Right lobe of liver (tissue), 6 donors: ENCODE results near the gene COPS6. TPM values are rescaled to one million over a fixed set of nuclear protein-coding genes. Genes with fewer than 3 reads are reported as not detected.

Experiments used
- ATAC-seq, 4 donors: fragments of 200-7000 bp; cut with Tn5 transposase; one replicate each; pipeline ENCODE4 v1.9.1; 2020; ENCODE audit warnings: mild to moderate bottlenecking in 4 of 4, moderate library complexity in 4 of 4
- DNase-seq, 3 donors: peaks; one replicate each; pipeline ENCODE4 v3.0.0-alpha.2; 2020
- H3K27ac ChIP-seq, 3 donors: fragments of 200-600 bp; one replicate each; pipeline ENCODE4 v1.8.0; 2022
- H3K27me3 ChIP-seq, 2 donors: fragments of 200-600 bp; one replicate each; pipeline ENCODE4 v1.8.0; 2022
- H3K36me3 ChIP-seq, 4 donors: fragments of 200-600 bp; sonication (generic) in 1 of 4; one replicate each; pipeline versions ENCODE4 v1.5.1 to v1.8.0; 2017 to 2022; ENCODE audit warnings: control low read depth in 1 of 4
- H3K4me1 ChIP-seq, 4 donors: fragments of 200-600 bp; sonication (generic) in 1 of 4; one replicate each; pipeline versions ENCODE4 v1.5.1 to v1.8.0; 2017 to 2022; ENCODE audit warnings: control low read depth in 1 of 4
- H3K4me3 ChIP-seq, 3 donors: fragments of 200-600 bp; one replicate each; pipeline ENCODE4 v1.8.0; 2022
- H3K9me3 ChIP-seq, 4 donors: fragments of 200-600 bp; sonication (generic) in 1 of 4; one replicate each; pipeline versions ENCODE4 v1.5.1 to v1.8.0; 2017 to 2022; ENCODE audit warnings: control low read depth in 1 of 4
- POLR2A ChIP-seq: fragments of 450-650 bp; IDR thresholded peaks from one replicate; pipeline ENCODE4 v1.6.1; 2017; ENCODE audit warnings: antibody characterized with exemption, mild to moderate bottlenecking
- WGBS: methylation state at CpG from one replicate; pipeline ENCODE4 v1.1.6; 2018; ENCODE audit warnings: low coverage, low lambda C conversion rate; ENCODE audit not compliant: insufficient coverage; ENCODE audit errors: missing lambda C conversion rate; 5-methylcytosine and 5-hydroxymethylcytosine counted together
- intact Hi-C, 2 donors: fragments of 100-400 bp; cut with DNase I; formaldehyde crosslinking; loops; one replicate each; pipeline versions ENCODE4 v1.11.2 to v1.14.1; 2022
- total RNA-seq, 6 experiments: library from RNA; depleted of rRNA in 2 of 6; stranded (reverse); fragments of >200 nt in 2 of 6; fragmentation: NEBNext Ultra II Directional in 3 of 6; extraction: Animal tissue kit (Norgen Biotek cat#: 25700) in 3 of 6; gene quantifications; one replicate each; pipeline versions ENCODE4 v1.1.0 to v1.2.4, GENCODE V29; 2016 to 2023
- TF ChIP-seq, protein P1 (sequence below), 4 donors: fragments of 200-600 bp in 3 of 4; fragments of 450-650 bp in 1 of 4; IDR thresholded peaks; one replicate each; pipeline versions ENCODE4 v1.5.1 to v1.8.0; 2016 to 2022; ENCODE audit warnings: antibody characterized with exemption in 4 of 4, mild to moderate bottlenecking in 2 of 4
- donor health status: DM: no; HTN: yes; CAD: no.
- donor health status: DM: no; HTN: no; CAD: no.
- donor health status: DM: no; HTN: no; CAD: no.
- donor health status: DM: no; HTN: yes; CAD: no.
- donor health status: DM: no; HTN: yes; CAD: no.

The COPS6 gene
- total RNA-seq, 6 experiments from 2014 or later: 28.3 to 49.7 (median 42.7) TPM

DNA sequence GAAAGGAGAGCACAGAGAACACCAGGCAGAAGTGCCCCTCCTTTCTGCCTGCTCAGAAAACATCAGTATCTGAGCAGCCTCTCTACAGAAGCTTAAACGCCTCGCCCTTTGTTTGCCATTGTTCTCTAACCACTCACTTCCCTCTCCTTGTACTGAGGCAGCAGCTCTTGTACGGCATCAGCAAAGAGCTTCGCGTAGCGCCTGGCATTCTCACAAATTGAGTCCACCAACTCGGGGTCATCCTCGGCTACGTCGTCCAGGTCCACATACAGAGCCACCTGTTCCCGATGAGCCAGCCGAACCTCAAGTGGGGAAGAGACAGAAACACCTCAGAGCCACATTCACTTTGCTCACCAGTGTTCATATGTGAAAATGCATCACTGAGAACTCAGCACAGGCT is 10.7 kb downstream of the COPS6 start:
- Histone ChIP-seq H3K27ac (no peak overlapping the region), H3K4me1 (peaks cover 0 to 6% (median 0%) of the 10 kb centered on the region in 4 donors), H3K4me3 (peak overlapping the region in 1 of 3 donors; percentile 84), H3K27me3 (no peaks in the 10 kb centered on the region), H3K36me3 (peaks cover 8 to 52% (median 37%) of the 10 kb centered on the region in 4 donors), H3K9me3 (no peaks in the 10 kb centered on the region)
- DNase-seq: no peak
- intact Hi-C loops: no loop called here
- ATAC-seq: no peak
- TF ChIP-seq, protein P1, sequence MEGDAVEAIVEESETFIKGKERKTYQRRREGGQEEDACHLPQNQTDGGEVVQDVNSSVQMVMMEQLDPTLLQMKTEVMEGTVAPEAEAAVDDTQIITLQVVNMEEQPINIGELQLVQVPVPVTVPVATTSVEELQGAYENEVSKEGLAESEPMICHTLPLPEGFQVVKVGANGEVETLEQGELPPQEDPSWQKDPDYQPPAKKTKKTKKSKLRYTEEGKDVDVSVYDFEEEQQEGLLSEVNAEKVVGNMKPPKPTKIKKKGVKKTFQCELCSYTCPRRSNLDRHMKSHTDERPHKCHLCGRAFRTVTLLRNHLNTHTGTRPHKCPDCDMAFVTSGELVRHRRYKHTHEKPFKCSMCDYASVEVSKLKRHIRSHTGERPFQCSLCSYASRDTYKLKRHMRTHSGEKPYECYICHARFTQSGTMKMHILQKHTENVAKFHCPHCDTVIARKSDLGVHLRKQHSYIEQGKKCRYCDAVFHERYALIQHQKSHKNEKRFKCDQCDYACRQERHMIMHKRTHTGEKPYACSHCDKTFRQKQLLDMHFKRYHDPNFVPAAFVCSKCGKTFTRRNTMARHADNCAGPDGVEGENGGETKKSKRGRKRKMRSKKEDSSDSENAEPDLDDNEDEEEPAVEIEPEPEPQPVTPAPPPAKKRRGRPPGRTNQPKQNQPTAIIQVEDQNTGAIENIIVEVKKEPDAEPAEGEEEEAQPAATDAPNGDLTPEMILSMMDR (IDR thresholded peaks at IDR 0.05): no peak
- TF ChIP-seq POLR2A: no peak
- WGBS: 74% methylated on average over 9 of the region's 12 CpGs

DNA sequence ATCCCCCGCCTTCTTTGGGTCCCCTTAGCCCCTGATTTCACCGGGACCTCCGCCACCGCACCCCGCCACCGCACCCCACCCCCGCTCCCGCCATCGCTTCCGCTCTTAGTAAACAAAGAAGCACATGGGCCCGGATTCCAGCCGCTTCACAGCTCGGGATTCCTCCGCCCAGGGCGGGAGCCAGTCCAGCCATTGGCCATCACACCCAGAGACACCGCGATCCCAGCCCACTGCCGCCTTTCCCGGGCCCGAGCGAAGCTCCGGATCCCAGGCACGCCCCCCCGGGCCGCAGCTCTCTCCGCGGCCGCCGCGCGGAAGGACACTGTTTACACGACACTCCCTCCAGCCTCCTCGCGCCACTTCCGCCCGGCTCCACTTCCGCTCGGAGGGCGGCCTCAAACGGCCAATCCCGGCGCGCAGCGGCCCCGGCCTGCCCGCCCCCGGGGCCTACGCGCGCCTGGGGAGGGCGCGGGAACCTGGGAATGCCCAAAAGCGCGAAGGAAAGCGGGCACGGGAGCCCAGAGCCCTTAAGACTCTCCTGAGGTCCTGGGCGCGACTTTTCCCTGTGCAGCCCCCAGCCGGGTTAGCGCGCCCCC is 11.7 kb downstream of the COPS6 start:
- TF ChIP-seq, protein P1 (IDR thresholded peaks at IDR 0.05): no peak
- no peak for TF ChIP-seq POLR2A
- WGBS: 0% methylated on average over 31 of the region's 61 CpGs
- ATAC-seq: peak; percentile 82 to 92 (median 88)

DNA sequence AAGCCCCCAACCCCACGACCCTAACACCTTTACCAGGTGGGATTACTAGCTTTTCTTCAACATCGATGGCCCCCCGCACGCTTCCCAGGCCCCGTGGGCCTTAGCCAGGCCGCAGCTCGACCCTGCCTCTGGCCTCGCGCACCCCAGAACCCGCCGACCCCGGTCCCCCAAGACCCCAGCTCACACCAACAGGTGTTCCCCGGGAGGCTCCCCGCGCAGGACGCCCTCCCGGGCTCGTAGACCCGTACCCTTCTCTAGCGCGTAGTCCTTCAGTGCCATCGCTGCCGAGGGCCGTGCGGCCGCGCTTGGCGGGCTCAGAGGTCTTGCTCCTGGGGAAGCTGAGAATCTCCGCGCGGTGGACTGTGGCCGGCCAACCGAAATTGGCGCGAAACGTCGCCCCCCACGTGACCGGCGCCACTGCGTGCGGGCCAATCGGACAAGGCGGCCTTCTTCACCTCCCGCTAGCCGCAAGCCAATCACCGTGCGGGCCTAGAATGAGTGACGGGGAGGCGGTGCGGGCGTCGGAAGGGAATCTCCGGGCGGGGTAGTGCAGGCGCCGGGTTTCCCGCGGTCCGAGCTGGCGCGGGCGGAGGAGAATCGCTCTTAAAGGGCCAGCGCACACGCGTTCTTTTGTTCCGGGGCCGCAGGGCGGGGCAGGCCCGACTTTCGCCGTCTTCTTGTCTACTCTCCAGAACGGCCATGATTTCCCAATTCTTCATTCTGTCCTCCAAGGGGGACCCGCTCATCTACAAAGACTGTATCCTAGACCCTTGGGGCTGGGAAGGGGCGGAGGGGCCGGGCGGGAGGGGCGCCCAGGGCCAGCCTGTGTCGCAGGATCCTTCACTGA is 12.5 kb downstream of the COPS6 start, which contains the start of the genes AP4M1 and MCM7:
Gene AP4M1, plus strand, starts transcription at position 628 of the 847 bp plus-strand sequence. Its CDS starts 72 bp downstream, at position 700.
Gene MCM7, minus strand, starts transcription at position 382 of the 847 bp plus-strand sequence. Its CDS starts 103 bp downstream, at position 279.
- WGBS: 0% methylated on average over 33 of the region's 80 CpGs
- Histone ChIP-seq H3K27ac (peak within 1 kb of the TSS; percentile 80 to 90 (median 83)), H3K4me1 (peaks cover 0 to 6% (median 0%) of the 10 kb centered on the region in 4 donors), H3K36me3 (peaks cover 8 to 34% (median 23%) of the 10 kb centered on the region in 4 donors), H3K27me3 (no peaks in the 10 kb centered on the region), H3K4me3 (peak within 1 kb of the TSS; percentile 80 to 93 (median 84)), H3K9me3 (no peaks in the 10 kb centered on the region)
- DNase-seq (peak; percentile 99 to 100 (median 99)), ATAC-seq (peak; percentile 88 to 93 (median 92))
- intact Hi-C loops: no loop called here
- TF ChIP-seq POLR2A: peak; percentile 13
- TF ChIP-seq, protein P1 (IDR thresholded peaks at IDR 0.05): no peak

More for the DNA sequence above, 11.7 kb downstream of the COPS6 start:
- Histone ChIP-seq H3K36me3 (peaks cover 8 to 41% (median 30%) of the 10 kb centered on the region in 4 donors), H3K27ac (peak overlapping the region; percentile 67 to 90 (median 83)), H3K9me3 (no peaks in the 10 kb centered on the region), H3K4me1 (peaks cover 0 to 6% (median 0%) of the 10 kb centered on the region in 4 donors), H3K27me3 (no peaks in the 10 kb centered on the region), H3K4me3 (peak overlapping the region; percentile 80 to 93 (median 84))
- peak; percentile 95 for DNase-seq
- intact Hi-C loops: no loop called here

DNA sequence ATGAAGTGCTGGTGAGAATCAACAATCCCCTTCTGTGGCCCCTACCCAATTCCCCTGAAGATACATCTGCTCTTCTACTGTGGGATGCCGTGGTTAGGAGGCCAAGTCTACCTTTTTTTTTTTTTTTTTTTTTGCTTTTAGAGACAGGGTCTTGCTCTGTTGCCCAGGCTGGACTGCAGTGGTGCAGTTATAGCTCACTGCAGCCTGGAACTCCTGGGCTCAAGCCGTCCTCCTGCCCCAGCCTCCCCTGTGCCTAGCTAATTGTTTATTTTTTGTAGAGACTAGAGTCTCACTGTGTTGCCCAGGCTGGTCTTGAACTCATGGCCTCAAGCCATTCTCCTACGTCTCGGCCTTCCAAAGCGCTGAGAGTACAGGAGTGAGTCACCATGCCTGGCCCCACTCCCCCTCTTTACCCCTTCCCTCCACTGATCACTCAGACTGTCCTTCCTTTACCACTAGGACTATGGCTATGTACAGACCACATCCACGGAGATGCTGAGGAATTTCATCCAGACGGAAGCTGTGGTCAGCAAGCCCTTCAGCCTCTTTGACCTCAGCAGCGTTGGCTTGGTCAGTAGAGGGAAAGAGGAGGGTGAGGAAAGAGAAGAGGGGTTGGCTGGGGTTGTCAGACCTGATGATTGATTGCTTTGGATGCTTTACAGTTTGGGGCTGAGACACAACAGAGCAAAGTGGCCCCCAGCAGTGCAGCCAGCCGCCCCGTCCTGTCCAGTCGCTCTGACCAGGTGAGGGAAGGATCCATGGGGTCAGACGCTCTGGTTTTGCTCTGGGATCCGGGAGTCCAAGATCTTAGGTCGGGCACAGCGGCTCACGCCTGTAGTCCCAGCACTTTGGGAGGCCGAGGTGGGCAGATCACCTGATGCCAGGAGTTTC is 14.4 kb downstream of the COPS6 start:
- WGBS: 71% methylated on average over 6 of the region's 17 CpGs
- H3K36me3 ChIP-seq: peaks cover 0 to 19% (median 8%) of the 10 kb centered on the region in 4 donors
- no peak for DNase-seq
- TF ChIP-seq POLR2A: no peak
- TF ChIP-seq, protein P1 (IDR thresholded peaks at IDR 0.05): no peak
- intact Hi-C loops: no loop called here
- ATAC-seq: no peak
- H3K4me3 ChIP-seq: no peak overlapping the region
- H3K4me1 ChIP-seq: peaks cover 0 to 6% (median 0%) of the 10 kb centered on the region in 4 donors
- no peaks in the 10 kb centered on the region for H3K27me3 ChIP-seq
- no peak overlapping the region for H3K27ac ChIP-seq
- no peaks in the 10 kb centered on the region for H3K9me3 ChIP-seq
